OCI-LY1 (cell line): ENCODE data around the gene GRPR.

Source experiments
- H2AFZ ChIP-seq: fragments of 200-600 bp; sonication (generic), shearing (Covaris generic); 2 replicates; pipeline ENCODE4 v1.6.0; 2014; ENCODE audit warnings: antibody characterized with exemption, mild to moderate bottlenecking, low read length
- H3F3A ChIP-seq: fragments of 200-600 bp; sonication (generic), shearing (Covaris generic); 2 replicates; pipeline ENCODE4 v1.6.0; 2014; ENCODE audit warnings: mild to moderate bottlenecking, antibody characterized with exemption, low read length, moderate library complexity; ENCODE audit not compliant: insufficient read depth
- H3K27ac ChIP-seq: fragments of 200-600 bp; sonication (generic); 2 replicates; pipeline ENCODE4 v1.5.1; 2014; ENCODE audit warnings: low read length, mixed run types, mild to moderate bottlenecking, low read depth; ENCODE audit not compliant: poor library complexity, severe bottlenecking
- H3K27me3 ChIP-seq: fragments of 200-600 bp; sonication (generic); 2 replicates; pipeline ENCODE4 v1.6.0; 2014; ENCODE audit warnings: antibody characterized with exemption, mild to moderate bottlenecking, low read length, moderate library complexity; ENCODE audit not compliant: insufficient read depth
- H3K36me3 ChIP-seq: fragments of 200-600 bp; sonication (generic); 2 replicates; pipeline ENCODE4 v1.6.1; 2014; ENCODE audit warnings: mild to moderate bottlenecking, antibody characterized with exemption, low read length, moderate library complexity, mixed read lengths; ENCODE audit not compliant: insufficient read depth
- H3K4me1 ChIP-seq: fragments of 200-600 bp; sonication (generic); 2 replicates; pipeline ENCODE4 v1.5.1; 2014; ENCODE audit warnings: mild to moderate bottlenecking, low read length, moderate library complexity; ENCODE audit not compliant: insufficient read depth, severe bottlenecking
- H3K4me2 ChIP-seq: fragments of 200-600 bp; sonication (generic), shearing (Covaris generic); 2 replicates; pipeline ENCODE4 v1.6.1; 2014; ENCODE audit warnings: low read length
- H3K4me3 ChIP-seq: fragments of 200-600 bp; sonication (generic); 2 replicates; pipeline ENCODE4 v1.5.1; 2014; ENCODE audit warnings: low read length, low read depth, mild to moderate bottlenecking, mixed read lengths; ENCODE audit not compliant: poor library complexity, severe bottlenecking
- H3K79me2 ChIP-seq: fragments of 200-600 bp; shearing (Covaris generic); 2 replicates; pipeline ENCODE4 v1.6.1; 2016; ENCODE audit warnings: mixed run types, low read length, mixed read lengths; ENCODE audit not compliant: insufficient read depth
- H3K9ac ChIP-seq: fragments of 200-600 bp; sonication (generic), shearing (Covaris generic); 2 replicates; pipeline ENCODE4 v1.6.1; 2014; ENCODE audit warnings: mild to moderate bottlenecking, low read length, mixed read lengths
- H3K9me2 ChIP-seq: fragments of 200-600 bp; sonication (generic), shearing (Covaris generic); 2 replicates; pipeline ENCODE4 v1.6.1; 2014; ENCODE audit warnings: low read depth, mild to moderate bottlenecking, low read length, mixed read lengths
- H3K9me3 ChIP-seq: fragments of 200-600 bp; shearing (Covaris generic); 2 replicates; pipeline ENCODE4 v1.6.1; 2014; ENCODE audit warnings: low read length, mixed read lengths
- H4K20me1 ChIP-seq: fragments of 200-600 bp; sonication (generic), shearing (Covaris generic); 2 replicates; pipeline ENCODE4 v1.6.0; 2016; ENCODE audit warnings: mild to moderate bottlenecking, low read length; ENCODE audit not compliant: insufficient read depth
- CTCF ChIP-seq: fragments of 200-600 bp; sonication (generic), shearing (Covaris generic); IDR thresholded peaks from 2 replicates; pipeline ENCODE4 v1.5.1; 2017; ENCODE audit warnings: mild to moderate bottlenecking, antibody characterized with exemption, low read length, moderate library complexity, mixed read lengths
- EZH2 ChIP-seq: fragments of 200-600 bp; sonication (generic), shearing (Covaris generic); IDR thresholded peaks from 2 replicates; pipeline ENCODE4 v1.8.0; 2017; ENCODE audit warnings: borderline replicate concordance, mixed run types, mild to moderate bottlenecking, antibody characterized with exemption, low read length, moderate library complexity, mixed read lengths

GRPR gene

GRCh38 chrX:16125520-16126149 is 2.3 kb downstream of the GRPR start:
- no peak overlapping the region for H2AFZ ChIP-seq
- no peaks in the 10 kb centered on the region for H3K79me2 ChIP-seq
- no peak overlapping the region for H3K9ac ChIP-seq

GRCh38 chrX:16130707-16131106 is 7.3 kb downstream of the GRPR start:
- H3K4me2 ChIP-seq, result no peak overlapping the region

More at GRCh38 chrX:16125520-16126149, 2.3 kb downstream of the GRPR start:
- H3K36me3 ChIP-seq, result no peaks in the 10 kb centered on the region
- no peak overlapping the region for H3K27ac ChIP-seq
- H3K27me3 ChIP-seq, result no peaks in the 10 kb centered on the region
- no peak overlapping the region for H3K4me3 ChIP-seq
- H3K4me2 ChIP-seq, result no peak overlapping the region
- no peaks in the 10 kb centered on the region for H4K20me1 ChIP-seq
- H3K9me2 ChIP-seq, result no peaks in the 10 kb centered on the region
- H3K9me3 ChIP-seq, result no peaks in the 10 kb centered on the region
- TF ChIP-seq EZH2, result no peak
- no peak for TF ChIP-seq CTCF
- H3K4me1 ChIP-seq, result no peaks in the 10 kb centered on the region
- no peaks in the 10 kb centered on the region for H3F3A ChIP-seq

GRCh38 chrX:16134936-16135335 is 11.6 kb downstream of the GRPR start:
- H3K4me3 ChIP-seq, result no peak overlapping the region
- H3K27me3 ChIP-seq, result no peaks in the 10 kb centered on the region
- TF ChIP-seq CTCF (no peak), EZH2 (no peak)
- no peak overlapping the region for H3K27ac ChIP-seq
- H2AFZ ChIP-seq, result no peak overlapping the region
- H3K4me2 ChIP-seq, result no peak overlapping the region
- no peaks in the 10 kb centered on the region for H3K4me1 ChIP-seq
- no peaks in the 10 kb centered on the region for H3K9me2 ChIP-seq
- H3F3A ChIP-seq, result no peaks in the 10 kb centered on the region
- H3K9me3 ChIP-seq, result no peaks in the 10 kb centered on the region
- no peak overlapping the region for H3K9ac ChIP-seq
- no peaks in the 10 kb centered on the region for H4K20me1 ChIP-seq
- no peaks in the 10 kb centered on the region for H3K36me3 ChIP-seq
- H3K79me2 ChIP-seq, result no peaks in the 10 kb centered on the region

More at GRCh38 chrX:16130707-16131106, 7.3 kb downstream of the GRPR start:
- H3K9me3 ChIP-seq, result no peaks in the 10 kb centered on the region
- no peaks in the 10 kb centered on the region for H3K79me2 ChIP-seq
- H3K4me3 ChIP-seq, result no peak overlapping the region
- H3K9me2 ChIP-seq, result no peaks in the 10 kb centered on the region
- H3K36me3 ChIP-seq, result no peaks in the 10 kb centered on the region
- H4K20me1 ChIP-seq, result no peaks in the 10 kb centered on the region
- no peak for TF ChIP-seq EZH2
- TF ChIP-seq CTCF, result no peak
- H3K27ac ChIP-seq, result no peak overlapping the region
- H3K4me1 ChIP-seq, result no peaks in the 10 kb centered on the region
- no peak overlapping the region for H2AFZ ChIP-seq
- no peaks in the 10 kb centered on the region for H3F3A ChIP-seq
- no peak overlapping the region for H3K9ac ChIP-seq
- no peaks in the 10 kb centered on the region for H3K27me3 ChIP-seq
